Choroid plexus epithelial cell (primary cell): ENCODE results near the gene ENOPH1.

Source experiments
- DNase-seq: peaks from one replicate; pipeline ENCODE4 v3.0.0-alpha.2; 2010; ENCODE audit warnings: low read depth
- H3K4me3 ChIP-seq: 2 replicates; pipeline ENCODE4 v1.5.1; 2011; ENCODE audit warnings: low read depth, mild to moderate bottlenecking, control low read depth, low read length, moderate library complexity
- TF ChIP-seq, protein P1 (sequence below): conservative IDR thresholded peaks from 2 replicates; pipeline ENCODE4 v1.5.1; 2011; ENCODE audit warnings: low read depth, mild to moderate bottlenecking, control low read depth, inconsistent platforms, low read length, moderate library complexity

The ENOPH1 gene

DNA sequence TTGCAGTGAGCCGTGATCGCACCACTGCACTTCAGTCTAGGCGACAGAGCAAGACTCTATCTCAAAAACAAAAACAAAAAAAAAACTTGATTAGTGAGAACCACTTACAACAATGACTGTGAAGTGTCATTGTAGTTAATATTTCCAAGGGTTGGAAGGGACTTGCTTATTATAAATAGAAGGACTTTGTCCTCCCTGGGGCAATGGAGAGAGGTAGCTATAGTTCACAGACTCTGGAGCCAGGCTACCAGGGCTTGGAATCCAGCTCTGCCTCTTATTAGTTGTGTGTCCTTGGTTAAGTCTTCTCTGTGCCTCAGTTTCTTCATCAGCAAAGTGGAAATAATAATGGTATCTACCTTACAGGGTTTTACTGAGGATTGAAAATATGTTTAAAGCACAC lies 79.8 kb downstream of the ENOPH1 start:
- no peak for DNase-seq
- no peak overlapping the region for H3K4me3 ChIP-seq
- TF ChIP-seq, protein P1, sequence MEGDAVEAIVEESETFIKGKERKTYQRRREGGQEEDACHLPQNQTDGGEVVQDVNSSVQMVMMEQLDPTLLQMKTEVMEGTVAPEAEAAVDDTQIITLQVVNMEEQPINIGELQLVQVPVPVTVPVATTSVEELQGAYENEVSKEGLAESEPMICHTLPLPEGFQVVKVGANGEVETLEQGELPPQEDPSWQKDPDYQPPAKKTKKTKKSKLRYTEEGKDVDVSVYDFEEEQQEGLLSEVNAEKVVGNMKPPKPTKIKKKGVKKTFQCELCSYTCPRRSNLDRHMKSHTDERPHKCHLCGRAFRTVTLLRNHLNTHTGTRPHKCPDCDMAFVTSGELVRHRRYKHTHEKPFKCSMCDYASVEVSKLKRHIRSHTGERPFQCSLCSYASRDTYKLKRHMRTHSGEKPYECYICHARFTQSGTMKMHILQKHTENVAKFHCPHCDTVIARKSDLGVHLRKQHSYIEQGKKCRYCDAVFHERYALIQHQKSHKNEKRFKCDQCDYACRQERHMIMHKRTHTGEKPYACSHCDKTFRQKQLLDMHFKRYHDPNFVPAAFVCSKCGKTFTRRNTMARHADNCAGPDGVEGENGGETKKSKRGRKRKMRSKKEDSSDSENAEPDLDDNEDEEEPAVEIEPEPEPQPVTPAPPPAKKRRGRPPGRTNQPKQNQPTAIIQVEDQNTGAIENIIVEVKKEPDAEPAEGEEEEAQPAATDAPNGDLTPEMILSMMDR: no peak
